OCI-LY7 (cell line): Measurements from ENCODE around the gene OSBPL7.

Experiments used
- CTCF ChIP-seq: fragments of 200-600 bp; sonication (generic); conservative IDR thresholded peaks from 2 replicates; pipeline ENCODE4 v1.5.1; 2014; ENCODE audit warnings: mild to moderate bottlenecking, antibody characterized with exemption, low read length, moderate library complexity, mixed read lengths
- EZH2phosphoT487 ChIP-seq: fragments of 200-600 bp; sonication (generic); IDR thresholded peaks from 2 replicates; pipeline ENCODE4 v1.6.1; 2018; ENCODE audit warnings: low read depth, borderline replicate concordance, mild to moderate bottlenecking, mixed run types, antibody characterized with exemption, low read length, moderate library complexity, mixed read lengths

GRCh38 chr17:47801176-47801765 lies 20.3 kb downstream of the OSBPL7 start:
- TF ChIP-seq CTCF (no peak), EZH2phosphoT487 (no peak)
